ENCODE measurements around the gene SMIM35.

The SMIM35 gene

GRCh38 chr11:118017111-118017510 lies 69.7 kb downstream of the SMIM35 start:
- no peaks in the 10 kb centered on the region for H3K4me1 ChIP-seq (ENCODE audit: control insufficient read depth, insufficient read depth, low read length)
- H3K27ac ChIP-seq (ENCODE audit: extremely low read depth, low read depth, low read length): no peak overlapping the region
- no peaks in the 10 kb centered on the region for H3K9me3 ChIP-seq (ENCODE audit: control insufficient read depth, insufficient read depth, low read depth, low read length)
- ChIA-PET CTCF (no interaction called here), POLR2A (no interaction called here)
- no peaks in the 10 kb centered on the region for H3K36me3 ChIP-seq (ENCODE audit: control insufficient read depth in 2 of 2, insufficient read depth in 1 of 2, low read length in 2 of 2)
- no peak for TF ChIP-seq ZNF747 (tag by site-specific recombination; IDR thresholded peaks at IDR 0.05)
- no peak for TF ChIP-seq ZNF626 (tag by site-specific recombination; IDR thresholded peaks at IDR 0.05)
- no peak for TF ChIP-seq ZNF148 (tag by site-specific recombination; IDR thresholded peaks at IDR 0.05; ENCODE audit: borderline replicate concordance)
- no peak for TF ChIP-seq ZNF23 (tag by site-specific recombination; IDR thresholded peaks at IDR 0.05; ENCODE audit: borderline replicate concordance)
- TF ChIP-seq ZBTB1 (tag by site-specific recombination; IDR thresholded peaks at IDR 0.05): no peak
- TF ChIP-seq GLI4 (tag by site-specific recombination; IDR thresholded peaks at IDR 0.05): no peak
- no peak for TF ChIP-seq ZNF670 (tag by site-specific recombination; IDR thresholded peaks at IDR 0.05; ENCODE audit: low read depth)
- no peak for TF ChIP-seq ZNF701 (tag by site-specific recombination; IDR thresholded peaks at IDR 0.05)
- no peak for TF ChIP-seq FEZF1 (tag by site-specific recombination; IDR thresholded peaks at IDR 0.05)
- TF ChIP-seq EGR2 (tag by site-specific recombination; IDR thresholded peaks at IDR 0.05; ENCODE audit: low read depth): no peak
- no peak for TF ChIP-seq ZFHX2 (tag by site-specific recombination; conservative IDR thresholded peaks at IDR 0.05)
- TF ChIP-seq ZNF518A (tag by site-specific recombination; conservative IDR thresholded peaks at IDR 0.05; ENCODE audit: low read depth): no peak
- TF ChIP-seq ZNF654 (tag by site-specific recombination; IDR thresholded peaks at IDR 0.05; ENCODE audit: low read depth): no peak
- no peak for TF ChIP-seq ZNF76 (tag by site-specific recombination; IDR thresholded peaks at IDR 0.05; ENCODE audit: borderline replicate concordance, low read depth)
- TF ChIP-seq ZBTB49 (tag by site-specific recombination; IDR thresholded peaks at IDR 0.05; ENCODE audit: low read depth): no peak
- no peak for TF ChIP-seq ZNF280C (tag by site-specific recombination; IDR thresholded peaks at IDR 0.05)
- no peak for TF ChIP-seq ZNF571 (tag by site-specific recombination; IDR thresholded peaks at IDR 0.05)
- H3K4me3 ChIP-seq (ENCODE audit: low read depth, low read length): no peak overlapping the region
